ENCODE results near the gene AOX1. TPM values are rescaled to one million over a fixed set of nuclear protein-coding genes. Genes with fewer than 3 reads are reported as not detected.

AOX1 gene
- polyA plus RNA-seq, 1 of the 3 experiments (the other 2 are of a cell fraction) = 3.3 TPM

DNA sequence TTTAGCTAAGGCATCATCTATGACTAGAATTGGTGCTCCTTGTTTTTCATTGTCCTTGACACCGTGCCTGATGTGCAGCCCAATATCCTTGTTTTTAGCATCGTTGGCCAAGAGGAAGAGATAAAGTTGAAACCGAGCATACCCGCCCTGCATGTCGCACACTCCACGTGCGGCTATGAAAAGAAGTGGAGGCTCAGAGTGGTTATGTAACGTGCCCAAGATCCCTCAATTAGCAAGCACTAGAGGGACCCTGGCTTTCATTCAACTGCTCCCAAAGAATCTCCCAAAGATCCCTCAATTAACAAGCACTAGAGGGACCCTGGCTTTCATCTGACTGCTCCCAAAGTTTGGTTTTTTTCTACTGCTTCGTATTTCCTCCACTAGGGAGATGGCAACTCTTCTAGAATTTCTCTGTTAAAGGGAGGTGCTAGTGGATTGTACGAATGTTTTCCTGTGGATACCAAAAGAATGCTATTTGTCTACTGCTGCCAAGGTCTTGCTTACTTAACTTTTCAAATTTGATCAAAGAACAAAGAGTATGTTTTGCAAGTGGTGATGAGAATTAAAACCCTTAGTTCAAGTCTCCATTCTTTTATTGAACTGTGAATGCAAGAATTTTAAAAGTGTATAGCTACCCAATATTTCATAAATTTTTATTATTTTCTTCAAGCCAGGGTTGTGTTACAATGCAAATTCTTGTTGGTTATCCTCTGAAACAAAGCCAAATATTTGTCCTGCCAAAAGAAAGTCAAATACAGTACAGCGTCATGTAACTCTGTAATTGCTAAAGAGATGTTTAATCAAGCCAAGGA, 92.1 kb downstream of the AOX1 start:
- no peak for DNase-seq
- Histone ChIP-seq H3K27me3 (ENCODE audit: insufficient read depth) (no peaks in the 10 kb centered on the region; the same call in 1 of the 2 replicates), H3F3A (replicated peaks; ENCODE audit: insufficient read depth) (peaks cover 3% of the 10 kb centered on the region), H3K4me3 (ENCODE audit: low read depth in 2 of 2, low read length in 1 of 2) (no peak overlapping the region), H3K9me3 (no peaks in the 10 kb centered on the region), H3K4me1 (ENCODE audit: control insufficient read depth in 1 of 2, insufficient read depth in 2 of 2, low read depth in 1 of 2, low read length in 1 of 2) (no peaks in the 10 kb centered on the region), H3K27ac (ENCODE audit: low read depth in 2 of 2, low read length in 1 of 2) (no peak overlapping the region; a peak in 1 of 4 replicates), H2AFZ (ENCODE audit: low read depth) (no peak overlapping the region), H3K79me2 (ENCODE audit: insufficient read depth) (no peaks in the 10 kb centered on the region), H3K9ac (no peak overlapping the region), H3K4me2 (no peak overlapping the region), H3K9me2 (no peaks in the 10 kb centered on the region), H3K36me3 (replicated peaks in 1 of 2; ENCODE audit: control insufficient read depth in 1 of 2, insufficient read depth in 2 of 2, low read length in 1 of 2) (no peaks in the 10 kb centered on the region), H4K20me1 (ENCODE audit: insufficient read depth) (no peaks in the 10 kb centered on the region)
- no peak for TF ChIP-seq TAF1 (IDR thresholded peaks at IDR 0.05; ENCODE audit: borderline replicate concordance, low read depth, low read length)
- TF ChIP-seq RXRA (IDR thresholded peaks at IDR 0.05; ENCODE audit: borderline replicate concordance, low read depth) = no peak
- no peak for TF ChIP-seq YY1 (IDR thresholded peaks at IDR 0.05; ENCODE audit: low read depth)
- TF ChIP-seq FOXJ3 (CRISPR knock-in tag; IDR thresholded peaks at IDR 0.05) = no peak
- TF ChIP-seq, protein P1, sequence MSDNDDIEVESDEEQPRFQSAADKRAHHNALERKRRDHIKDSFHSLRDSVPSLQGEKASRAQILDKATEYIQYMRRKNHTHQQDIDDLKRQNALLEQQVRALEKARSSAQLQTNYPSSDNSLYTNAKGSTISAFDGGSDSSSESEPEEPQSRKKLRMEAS (IDR thresholded peaks at IDR 0.05; ENCODE audit: low read depth) = no peak
- TF ChIP-seq GABPA (IDR thresholded peaks at IDR 0.05; ENCODE audit: low read depth) = no peak
- TF ChIP-seq TEAD4 (IDR thresholded peaks at IDR 0.05; ENCODE audit: borderline replicate concordance, insufficient read depth) = no peak
- TF ChIP-seq, protein P2, sequence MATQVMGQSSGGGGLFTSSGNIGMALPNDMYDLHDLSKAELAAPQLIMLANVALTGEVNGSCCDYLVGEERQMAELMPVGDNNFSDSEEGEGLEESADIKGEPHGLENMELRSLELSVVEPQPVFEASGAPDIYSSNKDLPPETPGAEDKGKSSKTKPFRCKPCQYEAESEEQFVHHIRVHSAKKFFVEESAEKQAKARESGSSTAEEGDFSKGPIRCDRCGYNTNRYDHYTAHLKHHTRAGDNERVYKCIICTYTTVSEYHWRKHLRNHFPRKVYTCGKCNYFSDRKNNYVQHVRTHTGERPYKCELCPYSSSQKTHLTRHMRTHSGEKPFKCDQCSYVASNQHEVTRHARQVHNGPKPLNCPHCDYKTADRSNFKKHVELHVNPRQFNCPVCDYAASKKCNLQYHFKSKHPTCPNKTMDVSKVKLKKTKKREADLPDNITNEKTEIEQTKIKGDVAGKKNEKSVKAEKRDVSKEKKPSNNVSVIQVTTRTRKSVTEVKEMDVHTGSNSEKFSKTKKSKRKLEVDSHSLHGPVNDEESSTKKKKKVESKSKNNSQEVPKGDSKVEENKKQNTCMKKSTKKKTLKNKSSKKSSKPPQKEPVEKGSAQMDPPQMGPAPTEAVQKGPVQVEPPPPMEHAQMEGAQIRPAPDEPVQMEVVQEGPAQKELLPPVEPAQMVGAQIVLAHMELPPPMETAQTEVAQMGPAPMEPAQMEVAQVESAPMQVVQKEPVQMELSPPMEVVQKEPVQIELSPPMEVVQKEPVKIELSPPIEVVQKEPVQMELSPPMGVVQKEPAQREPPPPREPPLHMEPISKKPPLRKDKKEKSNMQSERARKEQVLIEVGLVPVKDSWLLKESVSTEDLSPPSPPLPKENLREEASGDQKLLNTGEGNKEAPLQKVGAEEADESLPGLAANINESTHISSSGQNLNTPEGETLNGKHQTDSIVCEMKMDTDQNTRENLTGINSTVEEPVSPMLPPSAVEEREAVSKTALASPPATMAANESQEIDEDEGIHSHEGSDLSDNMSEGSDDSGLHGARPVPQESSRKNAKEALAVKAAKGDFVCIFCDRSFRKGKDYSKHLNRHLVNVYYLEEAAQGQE (IDR thresholded peaks at IDR 0.05; ENCODE audit: low read depth, low read length) = no peak
- no peak for TF ChIP-seq TCF12 (IDR thresholded peaks at IDR 0.05)
- TF ChIP-seq RFX5 (IDR thresholded peaks at IDR 0.05; ENCODE audit: low read length) = no peak
- TF ChIP-seq, protein P3, sequence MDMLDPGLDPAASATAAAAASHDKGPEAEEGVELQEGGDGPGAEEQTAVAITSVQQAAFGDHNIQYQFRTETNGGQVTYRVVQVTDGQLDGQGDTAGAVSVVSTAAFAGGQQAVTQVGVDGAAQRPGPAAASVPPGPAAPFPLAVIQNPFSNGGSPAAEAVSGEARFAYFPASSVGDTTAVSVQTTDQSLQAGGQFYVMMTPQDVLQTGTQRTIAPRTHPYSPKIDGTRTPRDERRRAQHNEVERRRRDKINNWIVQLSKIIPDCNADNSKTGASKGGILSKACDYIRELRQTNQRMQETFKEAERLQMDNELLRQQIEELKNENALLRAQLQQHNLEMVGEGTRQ (IDR thresholded peaks at IDR 0.05; ENCODE audit: borderline replicate concordance, low read depth, low read length) = no peak
- TF ChIP-seq, protein P4, sequence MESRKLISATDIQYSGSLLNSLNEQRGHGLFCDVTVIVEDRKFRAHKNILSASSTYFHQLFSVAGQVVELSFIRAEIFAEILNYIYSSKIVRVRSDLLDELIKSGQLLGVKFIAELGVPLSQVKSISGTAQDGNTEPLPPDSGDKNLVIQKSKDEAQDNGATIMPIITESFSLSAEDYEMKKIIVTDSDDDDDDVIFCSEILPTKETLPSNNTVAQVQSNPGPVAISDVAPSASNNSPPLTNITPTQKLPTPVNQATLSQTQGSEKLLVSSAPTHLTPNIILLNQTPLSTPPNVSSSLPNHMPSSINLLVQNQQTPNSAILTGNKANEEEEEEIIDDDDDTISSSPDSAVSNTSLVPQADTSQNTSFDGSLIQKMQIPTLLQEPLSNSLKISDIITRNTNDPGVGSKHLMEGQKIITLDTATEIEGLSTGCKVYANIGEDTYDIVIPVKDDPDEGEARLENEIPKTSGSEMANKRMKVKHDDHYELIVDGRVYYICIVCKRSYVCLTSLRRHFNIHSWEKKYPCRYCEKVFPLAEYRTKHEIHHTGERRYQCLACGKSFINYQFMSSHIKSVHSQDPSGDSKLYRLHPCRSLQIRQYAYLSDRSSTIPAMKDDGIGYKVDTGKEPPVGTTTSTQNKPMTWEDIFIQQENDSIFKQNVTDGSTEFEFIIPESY (IDR thresholded peaks at IDR 0.05; ENCODE audit: borderline replicate concordance, low read depth) = no peak
- no peak for TF ChIP-seq EP300 (IDR thresholded peaks at IDR 0.05; ENCODE audit: borderline replicate concordance in 1 of 2, low read depth in 1 of 2, low read length in 1 of 2)
- no peak for TF ChIP-seq JUND (IDR thresholded peaks at IDR 0.05)
- TF ChIP-seq GATA2 (CRISPR knock-in tag; IDR thresholded peaks at IDR 0.05) = no peak
- 72% methylated on average over 11 of the region's 11 CpGs for WGBS (ENCODE audit: low lambda C conversion rate)
- ChIA-PET POLR2A (no interaction called here), CTCF (no interaction called here)
